Ectodermal cell (in vitro differentiated cells): ENCODE measurements around the gene TPSAB1.

ENCODE experiments used
- H3K27ac ChIP-seq: 2 replicates; pipeline ENCODE4 v1.7.0; 2013; ENCODE audit warnings: mild to moderate bottlenecking, low read depth, low read length; ENCODE audit not compliant: insufficient read depth, poor library complexity, severe bottlenecking
- H3K27me3 ChIP-seq: 2 replicates; pipeline ENCODE4 v1.7.0; 2013; ENCODE audit warnings: mild to moderate bottlenecking, low read length; ENCODE audit not compliant: insufficient read depth, control insufficient read depth, poor library complexity, severe bottlenecking
- H3K36me3 ChIP-seq: one replicate; pipeline ENCODE4 v1.7.0; 2013; ENCODE audit warnings: low read length; ENCODE audit not compliant: control insufficient read depth, insufficient read depth
- H3K4me1 ChIP-seq: one replicate; pipeline ENCODE4 v1.7.0; 2013; ENCODE audit warnings: low read length; ENCODE audit not compliant: control insufficient read depth, insufficient read depth
- H3K4me3 ChIP-seq: 2 replicates; pipeline ENCODE4 v1.7.0; 2013; ENCODE audit warnings: low read depth, low read length, control low read depth; ENCODE audit not compliant: insufficient read depth
- H3K9me3 ChIP-seq: 2 replicates; pipeline ENCODE4 v1.7.0; 2013; ENCODE audit warnings: mild to moderate bottlenecking, low read length, moderate library complexity; ENCODE audit not compliant: control insufficient read depth
- WGBS, 2 experiments: methylation state at CpG; one replicate each; pipeline ENCODE4 v1.1.7; 2013; ENCODE audit warnings: missing lambda C conversion rate in 2 of 2; 5-methylcytosine and 5-hydroxymethylcytosine counted together

TPSAB1 gene

DNA sequence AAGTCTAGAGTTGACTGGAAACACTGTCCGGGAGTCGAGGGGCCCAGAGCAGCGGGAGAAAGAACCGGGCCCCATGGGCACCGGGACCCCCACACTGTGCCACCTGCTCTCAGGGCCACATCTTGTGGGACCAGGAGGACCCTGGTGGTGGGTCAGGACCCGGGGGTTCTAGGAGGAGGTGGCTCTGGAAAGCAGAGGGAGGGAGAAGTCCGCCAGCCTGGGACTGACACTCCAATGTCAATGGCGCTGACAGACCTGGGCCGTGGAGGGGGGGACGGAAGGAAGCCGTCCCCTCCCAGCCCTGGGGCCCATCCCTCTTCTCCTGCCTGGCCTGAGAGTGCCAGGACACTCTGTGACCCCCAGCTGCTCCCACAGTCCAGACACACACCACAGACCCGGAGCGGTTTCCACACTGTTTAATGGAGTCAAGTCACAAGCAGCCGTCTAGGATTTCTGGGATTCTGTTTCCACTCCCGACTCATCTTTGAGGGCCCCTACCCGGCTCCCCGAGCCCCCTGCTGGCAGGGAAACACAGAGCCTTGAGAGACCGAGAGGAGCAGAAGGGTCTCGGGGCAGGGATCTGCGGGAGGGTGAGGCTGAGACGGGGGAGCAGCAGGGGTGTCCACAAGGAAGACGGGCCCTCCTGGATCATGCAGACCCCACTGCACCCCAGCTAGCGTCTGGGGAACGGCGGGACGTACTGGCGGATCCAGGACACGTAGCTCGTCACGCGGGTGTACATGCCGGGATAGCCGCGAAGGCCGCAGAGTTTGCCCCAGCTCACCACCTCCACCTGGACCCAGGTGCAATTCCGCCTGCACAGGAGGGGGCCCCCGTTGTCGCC lies 45.4 kb downstream of the TPSAB1 start:
- Histone ChIP-seq H3K27me3 (peaks cover 39% of the 10 kb centered on the region), H3K36me3 (no peaks in the 10 kb centered on the region), H3K27ac (no peak overlapping the region), H3K9me3 (no peaks in the 10 kb centered on the region), H3K4me3 (no peak overlapping the region), H3K4me1 (peaks cover 17% of the 10 kb centered on the region)
- WGBS, 2 experiments: 85 to 86% methylated on average over 38 of the region's 38 CpGs

DNA sequence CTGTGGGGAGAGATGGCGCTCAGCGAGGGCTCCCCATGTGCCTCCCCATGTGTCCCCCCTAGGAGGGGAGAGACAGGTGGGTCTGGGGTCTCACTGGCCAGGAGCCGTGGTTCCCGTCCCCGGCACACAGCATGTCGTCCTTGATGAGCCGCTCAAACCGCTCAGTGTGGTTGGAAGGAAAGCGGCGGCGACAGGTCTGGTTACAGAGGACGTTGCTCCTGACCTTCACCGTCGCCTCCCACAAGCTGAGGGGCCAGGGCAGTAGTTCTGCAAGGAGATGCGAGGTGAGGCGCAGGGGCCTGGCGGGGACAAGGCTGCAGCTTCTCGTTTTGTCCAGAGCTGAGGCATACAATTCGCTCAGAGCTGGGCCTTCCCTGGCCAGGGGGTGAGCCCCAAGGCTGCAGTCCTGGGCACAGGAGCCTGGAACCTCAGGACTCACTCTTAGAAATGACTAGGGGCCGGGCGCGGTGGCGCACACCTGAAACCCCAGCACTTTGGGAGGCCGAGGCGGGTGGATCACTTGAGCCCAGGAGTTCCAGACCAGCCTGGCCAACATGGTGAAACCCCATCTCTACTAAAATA lies 46.1 kb downstream of the TPSAB1 start:
- Histone ChIP-seq H3K4me1 (peaks cover 17% of the 10 kb centered on the region), H3K4me3 (no peak overlapping the region), H3K9me3 (no peaks in the 10 kb centered on the region), H3K27me3 (peaks cover 46% of the 10 kb centered on the region), H3K36me3 (no peaks in the 10 kb centered on the region), H3K27ac (no peak overlapping the region)
- 90 to 91% methylated on average over 25 of the region's 25 CpGs for WGBS, 2 experiments

DNA sequence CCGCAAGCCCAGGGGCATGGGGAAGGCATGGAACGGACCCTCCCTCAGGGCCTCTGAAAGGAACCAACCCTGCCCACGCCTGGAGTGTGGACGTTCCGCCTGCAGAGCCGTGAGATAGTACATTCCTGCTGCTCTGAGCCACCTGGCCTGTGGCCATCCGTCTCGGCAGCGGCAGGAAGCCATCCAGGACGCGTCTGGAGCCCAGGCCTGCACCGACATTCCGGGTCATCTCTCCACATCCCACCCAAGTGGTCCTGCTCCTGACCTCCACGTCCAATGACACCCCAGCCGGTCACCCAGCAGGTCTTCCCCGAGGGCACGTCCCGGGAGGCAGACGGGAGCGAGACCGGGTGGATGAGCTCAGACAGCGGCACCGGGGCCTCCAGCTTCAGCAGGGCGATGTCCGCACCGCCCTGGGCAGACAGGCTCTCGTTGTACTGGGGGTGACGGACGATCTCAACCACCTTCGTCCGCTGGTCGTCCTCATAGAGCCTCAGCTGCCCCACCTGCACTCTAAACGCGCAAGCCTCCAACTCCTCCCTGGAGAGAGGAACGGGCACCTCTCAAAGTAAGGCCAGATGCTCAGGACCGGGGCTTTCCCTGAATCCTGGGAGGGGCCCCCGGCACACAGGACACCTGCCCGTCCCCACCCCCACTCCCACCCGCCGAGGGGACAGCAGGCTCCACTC lies 47.6 kb downstream of the TPSAB1 start:
- no peak overlapping the region for H3K27ac ChIP-seq
- WGBS, 2 experiments: 82 to 83% methylated on average over 40 of the region's 40 CpGs
- no peaks in the 10 kb centered on the region for H3K36me3 ChIP-seq
- no peaks in the 10 kb centered on the region for H3K9me3 ChIP-seq
- no peak overlapping the region for H3K4me3 ChIP-seq
- H3K4me1 ChIP-seq: peaks cover 17% of the 10 kb centered on the region
- H3K27me3 ChIP-seq: peaks cover 51% of the 10 kb centered on the region

DNA sequence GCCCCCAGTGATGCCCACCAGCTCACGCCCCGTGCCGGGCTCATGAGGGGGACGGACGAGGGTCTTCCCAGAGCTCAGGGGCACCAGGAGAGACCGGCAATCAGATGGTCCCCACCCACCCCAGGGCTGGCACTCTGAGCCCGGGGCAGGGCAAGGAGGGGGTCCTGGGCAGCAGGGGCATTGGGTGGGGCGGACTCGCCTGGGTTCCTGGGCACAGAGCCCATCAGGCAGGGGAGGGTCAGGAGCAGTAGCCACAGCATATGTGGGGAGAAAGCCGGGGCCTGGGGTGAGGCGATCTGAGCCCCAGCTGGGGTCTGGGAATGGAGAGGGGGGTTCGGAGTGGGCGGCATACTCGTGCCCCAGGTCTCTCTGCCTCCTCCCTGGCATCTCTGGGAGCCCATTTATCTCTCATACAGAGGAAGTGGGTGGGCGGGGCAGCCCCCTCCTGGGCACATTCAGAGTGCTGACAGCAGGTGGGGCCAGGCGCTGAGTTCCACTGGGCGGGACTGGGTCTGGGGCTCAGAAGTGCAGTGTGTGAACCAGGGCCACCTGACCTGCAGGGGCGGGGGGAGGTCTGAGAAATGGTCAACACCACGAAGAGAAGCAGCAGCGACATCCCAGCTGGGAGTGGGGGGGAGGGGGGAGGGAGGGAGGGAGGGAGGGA lies 48.4 kb downstream of the TPSAB1 start:
- 49 to 51% methylated on average over 17 to 18 of the region's 20 CpGs for WGBS, 2 experiments
- Histone ChIP-seq H3K36me3 (no peaks in the 10 kb centered on the region), H3K27ac (no peak overlapping the region), H3K4me1 (peaks cover 17% of the 10 kb centered on the region), H3K9me3 (no peaks in the 10 kb centered on the region), H3K4me3 (no peak overlapping the region), H3K27me3 (peaks cover 51% of the 10 kb centered on the region)

DNA sequence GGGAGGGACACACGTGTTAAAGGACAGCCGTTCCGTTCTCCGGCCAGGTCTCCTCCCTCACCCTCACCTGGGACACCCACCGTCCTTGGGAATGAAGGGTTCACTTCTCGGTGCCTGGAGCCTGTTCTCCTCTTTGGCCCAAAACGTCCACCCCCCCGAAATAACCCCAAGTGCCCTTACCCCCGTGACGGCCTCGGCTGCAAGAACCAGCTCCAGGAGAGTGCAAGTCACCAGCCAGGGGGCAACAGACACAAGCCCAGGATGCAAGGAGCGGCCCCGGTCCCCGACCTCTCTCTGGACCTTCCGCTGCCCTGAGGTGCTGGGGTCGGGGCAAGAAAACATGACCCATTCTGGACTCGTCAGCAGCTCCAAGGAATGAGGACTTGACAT lies 49.0 kb downstream of the TPSAB1 start:
- Histone ChIP-seq H3K36me3 (no peaks in the 10 kb centered on the region), H3K27me3 (peaks cover 46% of the 10 kb centered on the region), H3K9me3 (no peaks in the 10 kb centered on the region), H3K27ac (no peak overlapping the region), H3K4me1 (peaks cover 17% of the 10 kb centered on the region), H3K4me3 (no peak overlapping the region)
- WGBS, 2 experiments: 3 to 4% methylated on average over 17 of the region's 17 CpGs

DNA sequence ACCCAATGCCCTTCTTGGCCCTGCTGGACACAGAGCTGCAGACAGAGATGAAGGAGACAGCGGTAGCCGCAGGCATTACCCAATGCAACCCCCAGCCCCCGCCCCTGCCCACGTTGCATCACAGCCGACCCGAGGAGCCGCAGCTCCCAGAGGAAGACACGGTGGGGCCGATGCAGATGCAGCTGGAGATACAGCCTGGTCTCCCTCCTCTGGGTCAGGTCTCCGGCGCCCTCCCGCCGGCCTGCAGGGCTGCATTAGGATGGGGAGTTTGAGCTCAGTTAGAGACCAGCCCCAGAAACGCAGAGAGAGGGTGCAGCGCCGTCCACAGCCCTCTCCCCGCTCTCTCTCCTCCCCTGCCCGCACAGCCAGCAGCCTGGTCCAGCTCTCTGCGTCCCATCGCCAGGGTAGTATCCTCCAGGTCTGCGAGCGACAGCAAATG lies 49.6 kb downstream of the TPSAB1 start:
- no peak overlapping the region for H3K27ac ChIP-seq
- peaks cover 17% of the 10 kb centered on the region for H3K4me1 ChIP-seq
- WGBS, 2 experiments: 12% methylated on average over 22 of the region's 22 CpGs
- no peaks in the 10 kb centered on the region for H3K36me3 ChIP-seq
- H3K27me3 ChIP-seq: peaks cover 46% of the 10 kb centered on the region
- H3K4me3 ChIP-seq: no peak overlapping the region
- no peaks in the 10 kb centered on the region for H3K9me3 ChIP-seq

DNA sequence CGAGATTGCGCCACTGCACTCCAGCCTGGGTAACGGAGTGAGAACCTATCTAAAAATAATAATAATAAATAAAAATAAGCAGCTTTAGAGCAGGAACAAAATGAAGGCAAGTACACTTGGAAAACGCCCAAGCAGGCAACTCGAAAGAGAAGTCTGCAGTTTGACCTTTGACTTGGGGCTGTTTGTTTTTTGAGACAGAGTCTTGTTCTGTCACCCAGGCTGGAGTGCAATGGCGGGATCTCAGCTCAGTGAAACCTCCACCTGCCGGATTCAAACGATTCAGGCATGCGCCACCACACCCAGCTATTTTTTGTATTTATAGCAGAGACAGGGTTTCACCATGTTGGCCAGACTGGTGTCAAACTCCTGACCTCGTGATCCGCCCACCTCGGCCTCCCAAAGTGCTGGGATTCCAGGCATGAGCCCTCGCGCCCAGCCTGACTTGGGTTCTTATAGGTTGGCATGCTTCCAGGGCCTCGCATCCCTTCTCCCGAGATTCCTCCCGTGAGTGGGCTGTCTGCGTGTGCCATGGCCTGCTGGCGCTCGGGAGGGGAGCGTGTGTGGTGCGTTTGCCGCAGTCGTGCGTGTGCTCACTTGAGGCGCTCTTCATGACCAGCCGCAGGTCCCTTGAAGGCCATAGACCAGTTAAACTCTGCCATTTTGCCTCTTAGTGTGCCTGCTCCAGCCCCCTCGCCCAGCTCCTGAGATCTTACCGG lies 50.5 kb downstream of the TPSAB1 start:
- no peaks in the 10 kb centered on the region for H3K9me3 ChIP-seq
- H3K4me3 ChIP-seq: no peak overlapping the region
- peaks cover 46% of the 10 kb centered on the region for H3K27me3 ChIP-seq
- 87 to 89% methylated on average over 26 of the region's 29 CpGs for WGBS, 2 experiments
- no peaks in the 10 kb centered on the region for H3K36me3 ChIP-seq
- H3K4me1 ChIP-seq: peaks cover 17% of the 10 kb centered on the region
- H3K27ac ChIP-seq: no peak overlapping the region

DNA sequence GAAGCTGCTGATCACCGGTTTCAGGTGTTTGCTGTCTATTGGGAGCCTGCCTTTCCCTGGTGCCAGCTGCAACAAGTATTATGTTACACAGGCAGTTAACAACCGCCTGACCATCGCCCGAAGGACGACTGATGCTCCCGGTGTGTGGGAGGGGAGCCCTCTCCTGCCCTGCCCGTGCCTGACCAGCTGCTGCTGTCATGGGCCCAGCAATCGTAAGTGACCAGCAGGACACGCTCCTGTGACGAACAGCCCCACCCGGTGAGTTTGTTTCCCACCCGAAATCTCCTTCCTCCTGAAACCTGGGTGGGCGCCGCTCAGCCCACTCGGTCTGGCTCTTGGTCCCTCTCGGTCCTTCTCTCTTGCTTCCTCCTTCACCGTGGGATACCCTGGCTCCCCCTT lies 51.1 kb downstream of the TPSAB1 start:
- H3K36me3 ChIP-seq: no peaks in the 10 kb centered on the region
- no peak overlapping the region for H3K4me3 ChIP-seq
- H3K4me1 ChIP-seq: peaks cover 17% of the 10 kb centered on the region
- H3K9me3 ChIP-seq: no peaks in the 10 kb centered on the region
- no peak overlapping the region for H3K27ac ChIP-seq
- peaks cover 46% of the 10 kb centered on the region for H3K27me3 ChIP-seq
- 70 to 72% methylated on average over 17 of the region's 17 CpGs for WGBS, 2 experiments
